NT2/D1 (cell line): ENCODE data around the gene DUSP10.

Experiments used
- SUZ12 ChIP-seq: IDR thresholded peaks from 2 replicates; pipeline ENCODE4 v1.6.1; 2011; ENCODE audit not compliant: insufficient read length, insufficient read depth; ENCODE audit errors: extremely low read depth
- YY1 ChIP-seq: IDR thresholded peaks from 2 replicates; pipeline ENCODE4 v1.6.1; 2011; ENCODE audit not compliant: insufficient read length, insufficient read depth
- ZNF274 ChIP-seq: IDR thresholded peaks from 2 replicates; pipeline ENCODE4 v1.6.1; 2011; ENCODE audit warnings: mild to moderate bottlenecking, low read depth, low read length

DNA sequence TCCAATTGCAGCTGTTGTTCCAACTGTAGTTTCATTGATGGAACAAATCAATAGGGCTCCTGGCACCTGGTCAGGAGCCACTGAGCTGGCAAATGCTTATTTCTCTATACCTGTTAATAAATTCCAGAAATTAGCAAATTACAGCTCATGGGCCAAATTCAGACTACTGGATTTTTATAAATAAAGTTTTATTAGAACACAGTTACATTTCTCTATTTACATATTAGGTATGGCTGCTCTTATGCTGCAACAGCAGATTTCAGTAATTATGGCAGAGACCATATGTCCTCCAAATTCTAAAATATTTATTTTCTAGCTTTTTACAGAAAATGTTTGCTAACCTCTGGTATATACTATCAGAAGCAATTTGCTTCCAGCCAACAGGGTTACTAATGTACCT is 47.8 kb downstream of the DUSP10 start:
- TF ChIP-seq ZNF274 (no peak), SUZ12 (no peak), YY1 (no peak)
